Measurements from ENCODE around the gene TMEM259.

The TMEM259 gene

DNA sequence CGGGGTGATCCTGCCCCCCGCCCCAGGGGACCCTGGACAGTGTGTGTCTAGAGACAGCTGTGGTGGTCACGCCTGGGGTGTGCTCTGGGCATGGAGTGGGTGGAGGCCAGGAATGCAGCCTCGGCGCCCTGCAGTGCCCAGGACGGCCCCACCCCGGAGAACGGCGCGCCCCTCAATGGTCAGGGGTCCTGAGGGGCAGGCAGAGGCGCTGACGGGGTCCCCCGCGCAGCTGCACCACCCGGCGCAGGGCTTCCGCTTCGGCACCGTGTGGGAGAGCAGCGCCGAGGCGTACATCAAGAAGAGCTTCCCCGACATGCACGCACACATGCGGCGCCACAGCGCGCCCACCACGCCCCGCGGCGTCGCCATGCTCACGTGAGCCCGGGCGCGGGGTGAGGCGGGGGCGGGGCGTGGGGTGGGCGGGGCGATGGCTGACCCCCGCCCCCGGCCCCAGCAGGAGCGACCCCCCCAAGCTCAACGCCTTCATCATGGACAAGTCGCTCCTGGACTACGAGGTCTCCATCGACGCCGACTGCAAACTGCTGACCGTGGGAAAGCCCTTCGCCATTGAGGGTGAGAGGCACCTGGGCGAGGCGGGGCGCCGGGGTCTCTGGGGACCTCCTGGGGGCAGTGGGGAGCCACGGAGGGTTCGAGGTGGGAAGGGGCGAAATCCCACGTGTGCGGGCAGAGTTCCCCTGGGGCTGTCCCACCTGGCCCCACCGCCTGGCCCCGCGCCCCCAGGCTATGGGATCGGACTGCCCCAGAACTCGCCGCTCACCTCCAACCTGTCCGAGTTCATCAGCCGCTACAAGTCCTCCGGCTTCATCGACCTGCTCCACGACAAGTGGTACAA lies 13.3 kb downstream of the TMEM259 start:
- DNase-seq (ENCODE audit: low read depth), result no peak
- TF ChIP-seq, protein P1, sequence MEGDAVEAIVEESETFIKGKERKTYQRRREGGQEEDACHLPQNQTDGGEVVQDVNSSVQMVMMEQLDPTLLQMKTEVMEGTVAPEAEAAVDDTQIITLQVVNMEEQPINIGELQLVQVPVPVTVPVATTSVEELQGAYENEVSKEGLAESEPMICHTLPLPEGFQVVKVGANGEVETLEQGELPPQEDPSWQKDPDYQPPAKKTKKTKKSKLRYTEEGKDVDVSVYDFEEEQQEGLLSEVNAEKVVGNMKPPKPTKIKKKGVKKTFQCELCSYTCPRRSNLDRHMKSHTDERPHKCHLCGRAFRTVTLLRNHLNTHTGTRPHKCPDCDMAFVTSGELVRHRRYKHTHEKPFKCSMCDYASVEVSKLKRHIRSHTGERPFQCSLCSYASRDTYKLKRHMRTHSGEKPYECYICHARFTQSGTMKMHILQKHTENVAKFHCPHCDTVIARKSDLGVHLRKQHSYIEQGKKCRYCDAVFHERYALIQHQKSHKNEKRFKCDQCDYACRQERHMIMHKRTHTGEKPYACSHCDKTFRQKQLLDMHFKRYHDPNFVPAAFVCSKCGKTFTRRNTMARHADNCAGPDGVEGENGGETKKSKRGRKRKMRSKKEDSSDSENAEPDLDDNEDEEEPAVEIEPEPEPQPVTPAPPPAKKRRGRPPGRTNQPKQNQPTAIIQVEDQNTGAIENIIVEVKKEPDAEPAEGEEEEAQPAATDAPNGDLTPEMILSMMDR (conservative IDR thresholded peaks at IDR 0.05; ENCODE audit: low read depth, low read length), result no peak
- H3K4me3 ChIP-seq (ENCODE audit: low read length), result no peak overlapping the region

DNA sequence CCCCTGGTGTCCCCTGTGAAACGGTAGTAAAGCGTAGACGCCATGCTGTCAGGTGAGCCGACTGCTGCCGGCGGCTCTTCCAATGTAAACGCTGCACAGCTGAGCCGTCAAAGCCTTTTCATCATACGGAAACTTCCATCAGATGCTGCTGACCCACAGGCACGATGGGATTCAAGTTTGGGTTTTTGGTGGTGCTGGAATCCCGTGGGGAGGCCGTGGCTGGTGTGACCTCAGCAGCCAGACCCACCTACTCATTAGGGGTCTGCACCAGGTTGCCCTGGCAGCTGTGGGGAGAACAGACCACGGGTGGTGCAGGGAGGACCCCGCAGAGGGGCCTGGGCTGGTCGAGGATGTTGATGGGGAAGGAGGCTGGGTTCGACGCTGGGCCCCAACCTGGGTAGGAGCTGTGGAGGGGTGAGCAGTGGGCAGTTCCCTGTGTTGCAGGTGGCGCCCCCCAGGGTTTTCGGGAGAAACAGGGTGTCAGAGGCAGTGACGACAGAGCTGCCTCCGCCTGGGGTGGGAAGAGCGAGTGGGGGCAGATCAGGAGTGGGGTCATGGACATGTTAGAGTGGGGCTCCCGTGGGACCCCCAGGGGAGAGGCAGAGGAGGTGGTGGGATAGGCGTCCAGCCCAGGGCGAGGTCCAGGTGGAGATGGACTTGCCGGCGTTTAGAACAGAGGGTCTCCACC lies 14.1 kb downstream of the TMEM259 start:
- TF ChIP-seq, protein P1 (conservative IDR thresholded peaks at IDR 0.05; ENCODE audit: low read depth, low read length), result peak; percentile 1
- no peak overlapping the region for H3K4me3 ChIP-seq (ENCODE audit: low read length)
- no peak for DNase-seq (ENCODE audit: low read depth)

DNA sequence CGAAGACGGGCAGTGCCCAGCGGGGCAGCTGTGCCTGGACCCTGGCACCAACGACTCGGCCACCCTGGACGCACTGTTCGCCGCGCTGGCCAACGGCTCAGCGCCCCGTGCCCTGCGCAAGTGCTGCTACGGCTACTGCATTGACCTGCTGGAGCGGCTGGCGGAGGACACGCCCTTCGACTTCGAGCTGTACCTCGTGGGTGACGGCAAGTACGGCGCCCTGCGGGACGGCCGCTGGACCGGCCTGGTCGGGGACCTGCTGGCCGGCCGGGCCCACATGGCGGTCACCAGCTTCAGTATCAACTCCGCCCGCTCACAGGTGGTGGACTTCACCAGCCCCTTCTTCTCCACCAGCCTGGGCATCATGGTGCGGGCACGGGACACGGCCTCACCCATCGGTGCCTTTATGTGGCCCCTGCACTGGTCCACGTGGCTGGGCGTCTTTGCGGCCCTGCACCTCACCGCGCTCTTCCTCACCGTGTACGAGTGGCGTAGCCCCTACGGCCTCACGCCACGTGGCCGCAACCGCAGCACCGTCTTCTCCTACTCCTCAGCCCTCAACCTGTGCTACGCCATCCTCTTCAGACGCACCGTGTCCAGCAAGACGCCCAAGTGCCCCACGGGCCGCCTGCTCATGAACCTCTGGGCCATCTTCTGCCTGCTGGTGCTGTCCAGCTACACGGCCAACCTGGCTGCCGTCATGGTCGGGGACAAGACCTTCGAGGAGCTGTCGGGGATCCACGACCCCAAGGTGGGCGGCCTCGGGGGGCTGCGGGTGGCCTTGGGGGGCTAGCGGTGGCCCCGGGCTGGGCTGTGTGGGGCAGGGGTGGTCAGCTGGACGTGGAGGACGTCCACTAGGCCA lies 15.9 kb downstream of the TMEM259 start:
- H3K4me3 ChIP-seq (ENCODE audit: low read length), result no peak overlapping the region
- TF ChIP-seq, protein P1 (conservative IDR thresholded peaks at IDR 0.05; ENCODE audit: low read depth, low read length), result no peak
- DNase-seq (ENCODE audit: low read depth), result no peak

DNA sequence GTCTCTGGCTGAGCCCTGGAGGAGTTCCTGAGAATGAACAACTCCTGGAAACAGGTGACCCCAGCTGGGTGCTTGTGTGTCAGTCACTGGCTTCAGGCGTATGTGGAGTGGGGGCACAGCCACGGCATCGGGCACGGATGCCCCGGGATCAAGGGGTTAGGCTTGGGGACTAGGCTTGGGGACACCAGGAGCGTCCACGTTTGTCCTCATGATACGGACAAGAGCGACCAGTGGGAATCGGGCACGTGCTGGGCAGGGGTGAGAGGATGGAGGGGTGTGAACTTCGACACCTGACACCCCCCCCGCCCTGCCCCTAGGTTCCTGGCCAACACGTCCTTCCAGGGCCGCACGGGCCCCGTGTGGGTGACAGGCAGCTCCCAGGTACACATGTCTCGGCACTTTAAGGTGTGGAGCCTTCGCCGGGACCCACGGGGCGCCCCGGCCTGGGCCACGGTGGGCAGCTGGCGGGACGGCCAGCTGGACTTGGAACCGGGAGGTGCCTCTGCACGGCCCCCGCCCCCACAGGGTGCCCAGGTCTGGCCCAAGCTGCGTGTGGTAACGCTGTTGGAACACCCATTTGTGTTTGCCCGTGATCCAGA lies 16.6 kb downstream of the TMEM259 start:
- TF ChIP-seq, protein P1 (conservative IDR thresholded peaks at IDR 0.05; ENCODE audit: low read depth, low read length), result no peak
- no peak for DNase-seq (ENCODE audit: low read depth)
- no peak overlapping the region for H3K4me3 ChIP-seq (ENCODE audit: low read length)

DNA sequence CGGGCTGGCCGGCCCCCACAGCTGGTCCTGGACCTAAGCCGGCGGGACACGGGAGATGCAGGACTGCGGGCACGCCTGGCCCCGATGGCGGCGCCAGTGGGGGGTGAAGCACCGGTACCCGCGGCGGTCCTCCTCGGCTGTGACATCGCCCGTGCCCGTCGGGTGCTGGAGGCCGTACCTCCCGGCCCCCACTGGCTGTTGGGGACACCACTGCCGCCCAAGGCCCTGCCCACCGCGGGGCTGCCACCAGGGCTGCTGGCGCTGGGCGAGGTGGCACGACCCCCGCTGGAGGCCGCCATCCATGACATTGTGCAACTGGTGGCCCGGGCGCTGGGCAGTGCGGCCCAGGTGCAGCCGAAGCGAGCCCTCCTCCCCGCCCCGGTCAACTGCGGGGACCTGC lies 17.6 kb downstream of the TMEM259 start:
- DNase-seq (ENCODE audit: low read depth), result no peak
- H3K4me3 ChIP-seq (ENCODE audit: low read length), result no peak overlapping the region
- TF ChIP-seq, protein P1 (conservative IDR thresholded peaks at IDR 0.05; ENCODE audit: low read depth, low read length), result no peak

DNA sequence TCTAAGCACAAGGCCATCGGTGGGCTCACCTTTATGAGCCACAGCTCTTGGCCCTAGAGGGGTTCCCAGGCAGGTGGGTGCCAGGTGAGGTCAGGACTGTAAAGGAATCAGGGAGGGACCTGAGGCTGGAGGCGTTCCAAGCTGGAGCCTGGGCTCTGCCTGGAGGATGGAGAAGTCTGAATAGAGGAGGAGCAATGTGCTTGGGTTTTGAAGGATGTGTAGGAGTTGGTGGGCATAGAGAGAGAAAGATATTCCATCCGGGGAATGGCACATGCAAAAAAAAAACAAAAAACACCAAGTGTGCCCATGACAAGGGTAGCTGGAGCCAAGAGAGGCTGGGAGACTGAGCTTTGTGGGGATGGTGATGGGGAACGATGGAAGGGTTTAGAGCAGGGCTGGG lies 18.3 kb downstream of the TMEM259 start:
- TF ChIP-seq, protein P1 (conservative IDR thresholded peaks at IDR 0.05; ENCODE audit: low read depth, low read length), result no peak
- DNase-seq (ENCODE audit: low read depth), result no peak
- H3K4me3 ChIP-seq (ENCODE audit: low read length), result no peak overlapping the region
